GM12864 (cell line): ENCODE data around the gene OR8K1.

Experiments used
- DNase-seq: peaks from one replicate; pipeline ENCODE4 v3.0.0-alpha.2; 2011; ENCODE audit warnings: low read depth
- H3K4me3 ChIP-seq: 2 replicates; pipeline ENCODE4 v1.5.1; 2011; ENCODE audit warnings: mild to moderate bottlenecking, low read depth, low read length, control low read depth
- CTCF ChIP-seq: IDR thresholded peaks from 2 replicates; pipeline ENCODE4 v1.5.1; 2011; ENCODE audit warnings: low read depth, mild to moderate bottlenecking, moderate library complexity, low read length, control low read depth, inconsistent platforms; ENCODE audit errors: missing control alignments

Gene OR8K1

GRCh38 chr11:56345739-56346138 lies at the start of gene OR8K1:
TSS of gene OR8K1 (plus strand) at chr11:56346039. CDS start at chr11:56346039, 0 bp downstream.
- no peak within 1 kb of the TSS for H3K4me3 ChIP-seq
- DNase-seq, result no peak
- TF ChIP-seq CTCF, result no peak

- no peak for TF ChIP-seq CTCF
- H3K4me3 ChIP-seq, result no peak overlapping the region
- no peak for DNase-seq
Measured at GRCh38 chr11:56296898-56297297, 48.9 kb upstream of the OR8K1 start.

- no peak for DNase-seq
- H3K4me3 ChIP-seq, result no peak overlapping the region
- no peak for TF ChIP-seq CTCF
Measured at GRCh38 chr11:56307836-56308235, 38.0 kb upstream of the OR8K1 start.

GRCh38 chr11:56314844-56315243 lies 31.0 kb upstream of the OR8K1 start, which contains the start of gene OR8K3:
TSS of gene OR8K3 (plus strand) at chr11:56315144. CDS start at chr11:56318307, 3,163 bp downstream.
- TF ChIP-seq CTCF, result no peak
- no peak for DNase-seq
- no peak within 1 kb of the TSS for H3K4me3 ChIP-seq

GRCh38 chr11:56331861-56332491 lies 13.9 kb upstream of the OR8K1 start:
- no peak for TF ChIP-seq CTCF
- no peak overlapping the region for H3K4me3 ChIP-seq
- no peak for DNase-seq

GRCh38 chr11:56333156-56333555 lies 12.7 kb upstream of the OR8K1 start:
- no peak overlapping the region for H3K4me3 ChIP-seq
- no peak for TF ChIP-seq CTCF
- DNase-seq, result no peak

GRCh38 chr11:56340289-56340688 lies 5.5 kb upstream of the OR8K1 start:
- no peak overlapping the region for H3K4me3 ChIP-seq
- no peak for DNase-seq
- TF ChIP-seq CTCF, result no peak
